SK-N-SH (cell line): ENCODE measurements around the gene PBX1. TPM values are rescaled to one million over a fixed set of nuclear protein-coding genes. Genes with fewer than 3 reads are reported as not detected.
A peak's percentile ranks its signal among the peaks of the same experiment; 100 is the strongest.

Experiments used
- CTCF ChIA-PET: fragments of 300-600, 350-600 bp; formaldehyde crosslinking; extraction: SDS; loops from one replicate; lab custom pipeline; 2021; lab: Yijun Ruan, JAX
- POLR2A ChIA-PET: fragments of 350-600 bp; sonication (Branson Sonifier 250); formaldehyde crosslinking; extraction: SDS; loops from one replicate; lab custom pipeline; 2020; ENCODE audit warnings: antibody characterized with exemption, inconsistent platforms; lab: Yijun Ruan, JAX
- DNase-seq: peaks from one replicate; pipeline ENCODE4 v3.0.0; 2012
- H2AFZ ChIP-seq: fragments of 200-600 bp; sonication (generic); 2 replicates; pipeline ENCODE4 v1.8.1; 2016; ENCODE audit warnings: antibody characterized with exemption, mild to moderate bottlenecking, low read depth
- H3F3A ChIP-seq: fragments of 200-600 bp; sonication (generic); replicated peaks from 2 replicates; pipeline ENCODE3; 2016; ENCODE audit warnings: antibody characterized with exemption, mild to moderate bottlenecking; ENCODE audit not compliant: insufficient read depth
- H3K27ac ChIP-seq, 2 experiments: fragments of 200-500 bp in 1 of 2; fragments of 200-600 bp in 1 of 2; sonication (Bioruptor generic) in 1 of 2; sonication (generic), shearing (Covaris generic) in 1 of 2; 2 replicates each; pipeline versions ENCODE4 v1.5.1 to v1.6.1; 2014 to 2016; ENCODE audit warnings: low read depth in 2 of 2, inconsistent platforms in 1 of 2, low read length in 1 of 2, mild to moderate bottlenecking in 1 of 2, mixed read lengths in 1 of 2
- H3K27me3 ChIP-seq: fragments of 200-600 bp; sonication (generic), shearing (Covaris generic); 2 replicates; pipeline ENCODE4 v1.6.1; 2016; ENCODE audit warnings: mixed run types; ENCODE audit not compliant: insufficient read depth
- H3K36me3 ChIP-seq, 2 experiments: fragments of 200-500 bp in 1 of 2; fragments of 200-600 bp in 1 of 2; sonication (Bioruptor generic) in 1 of 2; sonication (generic) in 1 of 2; replicated peaks in 1 of 2; 2 replicates each; pipeline versions ENCODE3 to v1.5.1; 2014 to 2016; ENCODE audit warnings: low read length in 1 of 2, mild to moderate bottlenecking in 1 of 2; ENCODE audit not compliant: insufficient read depth in 2 of 2, control insufficient read depth in 1 of 2
- H3K4me1 ChIP-seq, 2 experiments: fragments of 200-500 bp in 1 of 2; fragments of 200-600 bp in 1 of 2; sonication (Bioruptor generic) in 1 of 2; sonication (generic), shearing (Covaris generic) in 1 of 2; 2 replicates each; pipeline versions ENCODE4 v1.5.1 to v1.6.1; 2014 to 2016; ENCODE audit warnings: low read depth in 1 of 2, low read length in 1 of 2, mixed run types in 1 of 2; ENCODE audit not compliant: insufficient read depth in 2 of 2, control insufficient read depth in 1 of 2
- H3K4me2 ChIP-seq: fragments of 200-600 bp; sonication (generic), shearing (Covaris generic); 2 replicates; pipeline ENCODE4 v1.6.1; 2017; ENCODE audit warnings: mixed run types
- H3K4me3 ChIP-seq, 2 experiments: fragments of 200-500 bp in 1 of 2; fragments of 200-600 bp in 1 of 2; sonication (Bioruptor generic) in 1 of 2; sonication (generic), shearing (Covaris generic) in 1 of 2; 2 replicates each; pipeline versions ENCODE4 v1.5.1 to v1.8.1; 2014 to 2016; ENCODE audit warnings: low read depth in 2 of 2, inconsistent platforms in 1 of 2, low read length in 1 of 2, mild to moderate bottlenecking in 1 of 2, mixed read lengths in 1 of 2, moderate library complexity in 1 of 2
- H3K79me2 ChIP-seq: fragments of 200-600 bp; sonication (generic); 2 replicates; pipeline ENCODE4 v1.8.1; 2017; ENCODE audit warnings: mild to moderate bottlenecking; ENCODE audit not compliant: insufficient read depth
- H3K9ac ChIP-seq: fragments of 200-600 bp; sonication (generic); 2 replicates; pipeline ENCODE4 v1.6.1; 2017; ENCODE audit warnings: mixed run types
- H3K9me2 ChIP-seq: fragments of 200-600 bp; sonication (generic); 2 replicates; pipeline ENCODE4 v1.6.1; 2017; ENCODE audit warnings: mixed run types
- H3K9me3 ChIP-seq: fragments of 200-600 bp; sonication (generic); 2 replicates; pipeline ENCODE4 v1.6.1; 2017; ENCODE audit warnings: mixed run types, mild to moderate bottlenecking, moderate library complexity
- H4K20me1 ChIP-seq: fragments of 200-600 bp; sonication (generic); 2 replicates; pipeline ENCODE4 v1.6.1; 2017; ENCODE audit warnings: mild to moderate bottlenecking, mixed run types; ENCODE audit not compliant: insufficient read depth
- CHD2 ChIP-seq: fragments of 150-350 bp; IDR thresholded peaks from 2 replicates; pipeline ENCODE4 v1.6.1; 2018; ENCODE audit warnings: low read length; ENCODE audit not compliant: partially characterized antibody
- ELF1 ChIP-seq: IDR thresholded peaks from 2 replicates; pipeline ENCODE4 v1.4.0; 2012
- JUND ChIP-seq: IDR thresholded peaks from 2 replicates; pipeline ENCODE4 v1.4.0; 2012
- NRF1 ChIP-seq: IDR thresholded peaks from 2 replicates; pipeline ENCODE4 v1.6.1; 2012; ENCODE audit warnings: low read depth, mild to moderate bottlenecking, low read length
- SIN3A ChIP-seq: IDR thresholded peaks from 2 replicates; pipeline ENCODE4 v1.6.1; 2012; ENCODE audit warnings: low read depth, mild to moderate bottlenecking, low read length, moderate library complexity, borderline replicate concordance
- SMC3 ChIP-seq: IDR thresholded peaks from 2 replicates; pipeline ENCODE4 v1.6.1; 2012; ENCODE audit warnings: low read depth, low read length, improper control_type of control experiment
- TAF1 ChIP-seq: IDR thresholded peaks from 2 replicates; pipeline ENCODE4 v1.6.1; 2012; ENCODE audit warnings: low read depth, mild to moderate bottlenecking, low read length, moderate library complexity, borderline replicate concordance
- TEAD4 ChIP-seq: IDR thresholded peaks from 2 replicates; pipeline ENCODE4 v1.4.0; 2012; ENCODE audit warnings: mild to moderate bottlenecking, borderline replicate concordance; ENCODE audit not compliant: insufficient read depth
- YY1 ChIP-seq: IDR thresholded peaks from 2 replicates; pipeline ENCODE4 v1.4.0; 2012; ENCODE audit warnings: low read depth, mild to moderate bottlenecking
- WGBS: methylation state at CpG from one replicate; pipeline ENCODE4 v1.1.6; 2017; ENCODE audit warnings: low lambda C conversion rate; 5-methylcytosine and 5-hydroxymethylcytosine counted together
- polyA plus RNA-seq, 3 experiments: library from polyadenylated mRNA; depleted of rRNA; stranded (reverse); fragments of >200 nt; gene quantifications; 2 replicates each; pipeline ENCODE4 v1.2.3, GENCODE V29; 2012
- TF ChIP-seq, protein P1 (sequence below): IDR thresholded peaks from 2 replicates; pipeline ENCODE4 v1.6.1; 2012; ENCODE audit warnings: mild to moderate bottlenecking, low read depth, low read length, moderate library complexity
- TF ChIP-seq, protein P2 (sequence below): IDR thresholded peaks from 2 replicates; pipeline ENCODE4; 2012
- TF ChIP-seq, protein P3 (sequence below): fragments of 200-600 bp; sonication (generic); IDR thresholded peaks from 2 replicates; pipeline ENCODE4 v1.6.1; 2017; ENCODE audit warnings: antibody characterized with exemption, mild to moderate bottlenecking, moderate library complexity
- TF ChIP-seq, protein P4 (sequence below): IDR thresholded peaks from 2 replicates; pipeline ENCODE4 v1.4.0; 2012; ENCODE audit warnings: low read depth, borderline replicate concordance
- TF ChIP-seq, protein P5 (sequence below): IDR thresholded peaks from 2 replicates; pipeline ENCODE4 v1.4.0; 2012; ENCODE audit warnings: low read depth

Gene PBX1
- polyA plus RNA-seq, 1 of the 3 experiments (the other 2 are of a cell fraction) = 27.0 TPM

DNA sequence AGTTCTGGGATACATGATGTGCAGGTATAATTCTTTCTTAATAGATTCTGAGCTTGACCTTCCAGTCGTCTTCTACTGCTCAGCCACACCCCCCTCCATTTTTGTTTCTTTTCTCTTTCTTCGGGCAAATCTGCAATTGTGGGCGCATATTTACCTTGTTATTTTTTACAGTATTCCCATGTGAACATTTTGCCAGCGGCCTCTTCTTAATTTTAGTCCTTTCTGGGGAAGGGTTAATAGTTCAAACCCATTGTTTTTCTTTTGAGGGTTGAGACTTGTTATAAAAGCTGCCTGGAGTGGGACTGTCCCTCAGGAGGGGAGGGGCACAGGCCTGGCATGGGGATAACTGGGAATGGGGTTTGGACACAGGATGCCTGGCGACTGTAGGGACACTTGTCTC lies 40.3 kb downstream of the PBX1 start:
- ChIA-PET POLR2A (no interaction called here), CTCF (interaction anchor here (0.8 to 1.2 kb wide), 2 partner anchors 15 to 58 kb away, joined by 3 read pairs; no protein-coding TSS in a partner anchor)
- DNase-seq = no peak
- Histone ChIP-seq H3K4me2 (no peak overlapping the region), H4K20me1 (no peaks in the 10 kb centered on the region), H3K9me3 (no peaks in the 10 kb centered on the region), H3K4me3 (no peak overlapping the region), H3K9ac (no peak overlapping the region), H3K79me2 (no peaks in the 10 kb centered on the region), H3K9me2 (no peaks in the 10 kb centered on the region), H3K36me3 (peaks cover 0 to 8% of the 10 kb centered on the region in 2 experiments), H3K4me1 (peaks cover 7 to 15% of the 10 kb centered on the region in 2 experiments; a peak in 3 of 4 replicates), H3K27me3 (no peaks in the 10 kb centered on the region), H2AFZ (no peak overlapping the region), H3F3A (peaks cover 8% of the 10 kb centered on the region), H3K27ac (no peak overlapping the region)
- TF ChIP-seq ELF1 = no peak
- TF ChIP-seq, protein P1, sequence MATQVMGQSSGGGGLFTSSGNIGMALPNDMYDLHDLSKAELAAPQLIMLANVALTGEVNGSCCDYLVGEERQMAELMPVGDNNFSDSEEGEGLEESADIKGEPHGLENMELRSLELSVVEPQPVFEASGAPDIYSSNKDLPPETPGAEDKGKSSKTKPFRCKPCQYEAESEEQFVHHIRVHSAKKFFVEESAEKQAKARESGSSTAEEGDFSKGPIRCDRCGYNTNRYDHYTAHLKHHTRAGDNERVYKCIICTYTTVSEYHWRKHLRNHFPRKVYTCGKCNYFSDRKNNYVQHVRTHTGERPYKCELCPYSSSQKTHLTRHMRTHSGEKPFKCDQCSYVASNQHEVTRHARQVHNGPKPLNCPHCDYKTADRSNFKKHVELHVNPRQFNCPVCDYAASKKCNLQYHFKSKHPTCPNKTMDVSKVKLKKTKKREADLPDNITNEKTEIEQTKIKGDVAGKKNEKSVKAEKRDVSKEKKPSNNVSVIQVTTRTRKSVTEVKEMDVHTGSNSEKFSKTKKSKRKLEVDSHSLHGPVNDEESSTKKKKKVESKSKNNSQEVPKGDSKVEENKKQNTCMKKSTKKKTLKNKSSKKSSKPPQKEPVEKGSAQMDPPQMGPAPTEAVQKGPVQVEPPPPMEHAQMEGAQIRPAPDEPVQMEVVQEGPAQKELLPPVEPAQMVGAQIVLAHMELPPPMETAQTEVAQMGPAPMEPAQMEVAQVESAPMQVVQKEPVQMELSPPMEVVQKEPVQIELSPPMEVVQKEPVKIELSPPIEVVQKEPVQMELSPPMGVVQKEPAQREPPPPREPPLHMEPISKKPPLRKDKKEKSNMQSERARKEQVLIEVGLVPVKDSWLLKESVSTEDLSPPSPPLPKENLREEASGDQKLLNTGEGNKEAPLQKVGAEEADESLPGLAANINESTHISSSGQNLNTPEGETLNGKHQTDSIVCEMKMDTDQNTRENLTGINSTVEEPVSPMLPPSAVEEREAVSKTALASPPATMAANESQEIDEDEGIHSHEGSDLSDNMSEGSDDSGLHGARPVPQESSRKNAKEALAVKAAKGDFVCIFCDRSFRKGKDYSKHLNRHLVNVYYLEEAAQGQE = no peak
- TF ChIP-seq, protein P2, sequence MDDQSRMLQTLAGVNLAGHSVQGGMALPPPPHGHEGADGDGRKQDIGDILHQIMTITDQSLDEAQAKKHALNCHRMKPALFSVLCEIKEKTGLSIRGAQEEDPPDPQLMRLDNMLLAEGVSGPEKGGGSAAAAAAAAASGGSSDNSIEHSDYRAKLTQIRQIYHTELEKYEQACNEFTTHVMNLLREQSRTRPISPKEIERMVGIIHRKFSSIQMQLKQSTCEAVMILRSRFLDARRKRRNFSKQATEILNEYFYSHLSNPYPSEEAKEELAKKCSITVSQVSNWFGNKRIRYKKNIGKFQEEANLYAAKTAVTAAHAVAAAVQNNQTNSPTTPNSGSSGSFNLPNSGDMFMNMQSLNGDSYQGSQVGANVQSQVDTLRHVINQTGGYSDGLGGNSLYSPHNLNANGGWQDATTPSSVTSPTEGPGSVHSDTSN = no peak
- TF ChIP-seq, protein P3, sequence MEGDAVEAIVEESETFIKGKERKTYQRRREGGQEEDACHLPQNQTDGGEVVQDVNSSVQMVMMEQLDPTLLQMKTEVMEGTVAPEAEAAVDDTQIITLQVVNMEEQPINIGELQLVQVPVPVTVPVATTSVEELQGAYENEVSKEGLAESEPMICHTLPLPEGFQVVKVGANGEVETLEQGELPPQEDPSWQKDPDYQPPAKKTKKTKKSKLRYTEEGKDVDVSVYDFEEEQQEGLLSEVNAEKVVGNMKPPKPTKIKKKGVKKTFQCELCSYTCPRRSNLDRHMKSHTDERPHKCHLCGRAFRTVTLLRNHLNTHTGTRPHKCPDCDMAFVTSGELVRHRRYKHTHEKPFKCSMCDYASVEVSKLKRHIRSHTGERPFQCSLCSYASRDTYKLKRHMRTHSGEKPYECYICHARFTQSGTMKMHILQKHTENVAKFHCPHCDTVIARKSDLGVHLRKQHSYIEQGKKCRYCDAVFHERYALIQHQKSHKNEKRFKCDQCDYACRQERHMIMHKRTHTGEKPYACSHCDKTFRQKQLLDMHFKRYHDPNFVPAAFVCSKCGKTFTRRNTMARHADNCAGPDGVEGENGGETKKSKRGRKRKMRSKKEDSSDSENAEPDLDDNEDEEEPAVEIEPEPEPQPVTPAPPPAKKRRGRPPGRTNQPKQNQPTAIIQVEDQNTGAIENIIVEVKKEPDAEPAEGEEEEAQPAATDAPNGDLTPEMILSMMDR = no peak
- TF ChIP-seq SMC3 = no peak
- TF ChIP-seq TEAD4 = no peak
- WGBS = 93% methylated on average over 5 of the region's 5 CpGs

DNA sequence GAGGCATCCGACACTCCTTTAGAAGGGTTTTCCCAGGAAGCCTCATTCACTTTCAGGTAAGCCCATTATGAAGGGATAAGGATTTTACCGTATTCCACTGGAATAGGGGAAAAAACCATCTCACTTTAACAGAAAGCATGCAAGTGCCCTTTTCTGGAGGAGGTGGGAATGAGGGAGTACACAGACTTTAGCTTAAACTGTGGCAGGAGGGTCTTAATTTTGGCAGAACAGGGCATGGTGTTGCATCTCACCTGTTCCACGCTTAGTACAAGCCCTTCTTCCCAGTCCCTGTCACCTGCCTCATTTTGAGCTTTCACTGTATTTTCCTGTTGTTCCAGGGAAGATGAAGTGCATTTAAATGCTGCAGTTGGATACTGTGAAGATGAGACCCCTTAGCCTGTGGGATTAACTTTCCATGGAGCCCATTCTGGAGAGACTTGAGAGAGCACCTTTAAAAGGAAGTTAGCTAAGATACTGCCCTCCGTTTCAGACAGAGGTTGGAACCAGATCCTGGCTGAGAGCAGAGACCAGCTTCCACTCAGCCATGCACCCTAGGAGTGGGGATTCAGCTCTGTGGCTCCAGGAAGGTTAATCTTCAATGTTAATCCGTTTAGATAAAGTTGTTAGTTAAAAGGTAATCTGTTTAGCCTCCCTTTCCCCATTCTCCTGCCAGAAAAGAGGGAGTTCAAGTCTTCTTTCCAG lies 42.6 kb downstream of the PBX1 start:
- Histone ChIP-seq H3K4me1 (peaks cover 10 to 24% of the 10 kb centered on the region in 2 experiments), H3K27ac (peak overlapping the region in 1 of 2 experiments; percentile 90; a peak in 1 of 4 replicates), H3K9me2 (no peaks in the 10 kb centered on the region), H3F3A (peaks cover 19% of the 10 kb centered on the region), H3K79me2 (no peaks in the 10 kb centered on the region), H3K4me3 (no peak overlapping the region), H2AFZ (no peak overlapping the region), H3K9ac (no peak overlapping the region), H3K36me3 (peaks cover 0 to 8% of the 10 kb centered on the region in 2 experiments), H3K27me3 (no peaks in the 10 kb centered on the region), H3K4me2 (no peak overlapping the region), H3K9me3 (no peaks in the 10 kb centered on the region), H4K20me1 (no peaks in the 10 kb centered on the region)
- 67% methylated on average over 5 of the region's 5 CpGs for whole genome bisulfite sequencing
- DNase-seq = no peak
- CTCF ChIA-PET = interaction anchor here (0.8 to 2.2 kb wide), 5 partner anchors 16 to 186 kb away, joined by 3 to 7 read pairs (median 3); no protein-coding TSS in a partner anchor
- POLR2A ChIA-PET = no interaction called here
- TF ChIP-seq TEAD4 = no peak
- TF ChIP-seq, protein P4, sequence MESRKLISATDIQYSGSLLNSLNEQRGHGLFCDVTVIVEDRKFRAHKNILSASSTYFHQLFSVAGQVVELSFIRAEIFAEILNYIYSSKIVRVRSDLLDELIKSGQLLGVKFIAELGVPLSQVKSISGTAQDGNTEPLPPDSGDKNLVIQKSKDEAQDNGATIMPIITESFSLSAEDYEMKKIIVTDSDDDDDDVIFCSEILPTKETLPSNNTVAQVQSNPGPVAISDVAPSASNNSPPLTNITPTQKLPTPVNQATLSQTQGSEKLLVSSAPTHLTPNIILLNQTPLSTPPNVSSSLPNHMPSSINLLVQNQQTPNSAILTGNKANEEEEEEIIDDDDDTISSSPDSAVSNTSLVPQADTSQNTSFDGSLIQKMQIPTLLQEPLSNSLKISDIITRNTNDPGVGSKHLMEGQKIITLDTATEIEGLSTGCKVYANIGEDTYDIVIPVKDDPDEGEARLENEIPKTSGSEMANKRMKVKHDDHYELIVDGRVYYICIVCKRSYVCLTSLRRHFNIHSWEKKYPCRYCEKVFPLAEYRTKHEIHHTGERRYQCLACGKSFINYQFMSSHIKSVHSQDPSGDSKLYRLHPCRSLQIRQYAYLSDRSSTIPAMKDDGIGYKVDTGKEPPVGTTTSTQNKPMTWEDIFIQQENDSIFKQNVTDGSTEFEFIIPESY = no peak
- no peak for TF ChIP-seq SIN3A
- TF ChIP-seq CHD2 = no peak
- no peak for TF ChIP-seq TAF1
- TF ChIP-seq YY1 = no peak
- TF ChIP-seq, protein P3 = no peak
- TF ChIP-seq NRF1 = no peak
- TF ChIP-seq, protein P5, sequence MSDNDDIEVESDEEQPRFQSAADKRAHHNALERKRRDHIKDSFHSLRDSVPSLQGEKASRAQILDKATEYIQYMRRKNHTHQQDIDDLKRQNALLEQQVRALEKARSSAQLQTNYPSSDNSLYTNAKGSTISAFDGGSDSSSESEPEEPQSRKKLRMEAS = no peak
- TF ChIP-seq JUND = no peak
